IMR-90 (cell line): ENCODE data around the gene PEX26. TPM values are rescaled to one million over a fixed set of nuclear protein-coding genes. Genes with fewer than 3 reads are reported as not detected.
"Not testable (repeated sequence)": the region's sequence is repeated elsewhere in the genome, so short reads cannot be mapped to it uniquely, and the experiment has no call there.

Experiments used
- ATAC-seq: fragments of 200-7000 bp; cut with Tn5 transposase; 2 replicates; pipeline ENCODE4 v1.9.1; 2020; ENCODE audit warnings: low read depth, mild to moderate bottlenecking, moderate library complexity
- BruUV-seq: library from RNA; stranded (reverse); fragments of 400-500 nt; replicated peaks from 2 replicates; lab custom pipeline; 2021; lab: Mats Ljungman, UMichigan
- CTCF ChIA-PET: fragments of 300-600 bp; formaldehyde crosslinking; extraction: SDS; loops from one replicate; lab custom pipeline; 2021; ENCODE audit warnings: antibody characterized with exemption; lab: Yijun Ruan, JAX
- POLR2A ChIA-PET: fragments of 300-600 bp; sonication (Branson Sonifier 250); formaldehyde crosslinking; loops from one replicate; lab custom pipeline; 2022; ENCODE audit warnings: antibody characterized with exemption; ENCODE audit not compliant: unreplicated experiment; lab: Charles Lee
- DNase-seq: peaks from one replicate; pipeline ENCODE4 v3.0.0; 2013
- H2AFZ ChIP-seq: replicated peaks from 2 replicates; pipeline ENCODE3; 2013; ENCODE audit warnings: low read length, mild to moderate bottlenecking; ENCODE audit not compliant: poor library complexity
- H2AK5ac ChIP-seq: 2 replicates; pipeline ENCODE4 v1.6.1; 2013; ENCODE audit warnings: low read depth, low read length, inconsistent platforms
- H2AK9ac ChIP-seq: replicated peaks from 2 replicates; pipeline ENCODE3; 2013; ENCODE audit warnings: mild to moderate bottlenecking, low read depth, low read length, moderate library complexity; ENCODE audit not compliant: poor library complexity
- H2BK120ac ChIP-seq: 2 replicates; pipeline ENCODE4 v1.6.1; 2013; ENCODE audit warnings: low read depth, low read length, inconsistent platforms
- H2BK15ac ChIP-seq: 3 replicates; pipeline ENCODE4 v1.6.1; 2013; ENCODE audit warnings: low read depth, low read length, inconsistent platforms
- H2BK20ac ChIP-seq: 2 replicates; pipeline ENCODE4 v1.6.1; 2013; ENCODE audit warnings: low read depth, mild to moderate bottlenecking, inconsistent platforms, low read length, moderate library complexity
- H2BK5ac ChIP-seq: 2 replicates; pipeline ENCODE4 v1.6.1; 2013; ENCODE audit warnings: mild to moderate bottlenecking, low read depth, low read length, inconsistent platforms; ENCODE audit not compliant: poor library complexity, severe bottlenecking
- H3K14ac ChIP-seq: replicated peaks from 2 replicates; pipeline ENCODE4 v1.6.1; 2013; ENCODE audit warnings: low read depth, low read length, inconsistent platforms
- H3K18ac ChIP-seq: 2 replicates; pipeline ENCODE4 v1.6.1; 2013; ENCODE audit warnings: low read depth, low read length, control low read depth
- H3K23ac ChIP-seq: 2 replicates; pipeline ENCODE4 v1.6.1; 2013; ENCODE audit warnings: low read depth, low read length, inconsistent platforms
- H3K27ac ChIP-seq: 2 replicates; pipeline ENCODE4 v1.5.1; 2013; ENCODE audit warnings: mild to moderate bottlenecking, control low read depth, low read length; ENCODE audit not compliant: insufficient read depth
- H3K27me3 ChIP-seq: 2 replicates; pipeline ENCODE4 v1.6.1; 2013; ENCODE audit warnings: low read length; ENCODE audit not compliant: control insufficient read depth, insufficient read depth
- H3K36me3 ChIP-seq: 2 replicates; pipeline ENCODE4 v1.6.1; 2013; ENCODE audit warnings: low read length, mixed read lengths; ENCODE audit not compliant: control insufficient read depth, insufficient read depth
- H3K4ac ChIP-seq: 2 replicates; pipeline ENCODE4 v1.6.1; 2013; ENCODE audit warnings: low read depth, low read length, inconsistent platforms
- H3K4me1 ChIP-seq: 2 replicates; pipeline ENCODE4 v1.6.1; 2013; ENCODE audit warnings: low read length, mixed read lengths; ENCODE audit not compliant: control insufficient read depth, insufficient read depth
- H3K4me2 ChIP-seq: 2 replicates; pipeline ENCODE4 v1.6.1; 2013; ENCODE audit warnings: low read depth, mild to moderate bottlenecking, control low read depth, low read length, moderate library complexity
- H3K4me3 ChIP-seq: 2 replicates; pipeline ENCODE4 v1.5.1; 2013; ENCODE audit warnings: low read depth, mild to moderate bottlenecking, control low read depth, low read length, moderate library complexity; ENCODE audit not compliant: insufficient read depth
- H3K56ac ChIP-seq: 2 replicates; pipeline ENCODE4 v1.6.1; 2013; ENCODE audit warnings: low read length, inconsistent platforms; ENCODE audit not compliant: insufficient read depth; ENCODE audit errors: extremely low read depth
- H3K79me1 ChIP-seq, 2 experiments: 2 replicates each; pipeline ENCODE4 v1.6.1; 2013; ENCODE audit warnings: low read length in 2 of 2, inconsistent platforms in 1 of 2, low read depth in 1 of 2
- H3K9ac ChIP-seq: 2 replicates; pipeline ENCODE4 v1.6.1; 2013; ENCODE audit warnings: low read depth, low read length, control low read depth
- H3K9me1 ChIP-seq: 2 replicates; pipeline ENCODE4 v1.6.1; 2013; ENCODE audit warnings: low read length, inconsistent platforms; ENCODE audit not compliant: insufficient read depth
- H3K9me3 ChIP-seq: 2 replicates; pipeline ENCODE4 v1.6.1; 2013; ENCODE audit warnings: low read length; ENCODE audit not compliant: control insufficient read depth, insufficient read depth
- H4K20me1 ChIP-seq: 2 replicates; pipeline ENCODE4 v1.6.1; 2013; ENCODE audit warnings: low read length, inconsistent platforms; ENCODE audit not compliant: insufficient read depth
- H4K5ac ChIP-seq: 2 replicates; pipeline ENCODE4 v1.6.1; 2013; ENCODE audit warnings: mild to moderate bottlenecking, low read depth, low read length, control low read depth
- H4K8ac ChIP-seq, 2 experiments: 2 replicates each; pipeline ENCODE4 v1.6.1; 2013; ENCODE audit warnings: low read depth in 2 of 2, low read length in 2 of 2, control low read depth in 1 of 2, inconsistent platforms in 1 of 2
- H4K91ac ChIP-seq: 2 replicates; pipeline ENCODE4 v1.6.1; 2013; ENCODE audit warnings: low read depth, low read length, inconsistent platforms; ENCODE audit not compliant: insufficient read depth
- WGBS, 2 experiments: methylation state at CpG; one replicate each; pipeline versions ENCODE4 v1.1.5 to v1.1.7; 2013; ENCODE audit warnings: missing lambda C conversion rate in 2 of 2; ENCODE audit not compliant: insufficient read length in 1 of 2; ENCODE audit errors: extremely low coverage in 2 of 2; 5-methylcytosine and 5-hydroxymethylcytosine counted together
- dilution Hi-C: fragments of 300-500 bp; cut with HindIII; formaldehyde crosslinking; loops from one replicate; pipeline ENCODE4 v1.14.3; 2018; ENCODE audit warnings: low sequenced_read_pairs; ENCODE audit not compliant: unreplicated experiment
- in situ Hi-C: fragments of 300-500 bp; cut with MboI; formaldehyde crosslinking; loops from 3 replicates; pipeline ENCODE4 v1.14.3; 2019; ENCODE audit warnings: low sequenced_read_pairs, inconsistent platforms, mixed read lengths
- intact Hi-C: fragments of 100-400 bp; cut with micrococcal nuclease; formaldehyde crosslinking; loops from 2 replicates; pipeline ENCODE4 v1.10.0; 2022
- polyA plus RNA-seq, 3 experiments: library from polyadenylated mRNA; depleted of rRNA; stranded (reverse); fragments of >200 nt; gene quantifications; 2 replicates each; pipeline ENCODE4 v1.2.3, GENCODE V29; 2012; ENCODE audit warnings: low replicate concordance in 1 of 3
- total RNA-seq: library from RNA; depleted of rRNA; stranded (reverse); fragments of >200 nt; gene quantifications from 2 replicates; pipeline ENCODE4 v1.2.3, GENCODE V29; 2012

PEX26 gene
- total and polyA plus RNA-seq, 2 of the 4 experiments (the other 2 are of a cell fraction) = 12.2 to 18.5 TPM

DNA sequence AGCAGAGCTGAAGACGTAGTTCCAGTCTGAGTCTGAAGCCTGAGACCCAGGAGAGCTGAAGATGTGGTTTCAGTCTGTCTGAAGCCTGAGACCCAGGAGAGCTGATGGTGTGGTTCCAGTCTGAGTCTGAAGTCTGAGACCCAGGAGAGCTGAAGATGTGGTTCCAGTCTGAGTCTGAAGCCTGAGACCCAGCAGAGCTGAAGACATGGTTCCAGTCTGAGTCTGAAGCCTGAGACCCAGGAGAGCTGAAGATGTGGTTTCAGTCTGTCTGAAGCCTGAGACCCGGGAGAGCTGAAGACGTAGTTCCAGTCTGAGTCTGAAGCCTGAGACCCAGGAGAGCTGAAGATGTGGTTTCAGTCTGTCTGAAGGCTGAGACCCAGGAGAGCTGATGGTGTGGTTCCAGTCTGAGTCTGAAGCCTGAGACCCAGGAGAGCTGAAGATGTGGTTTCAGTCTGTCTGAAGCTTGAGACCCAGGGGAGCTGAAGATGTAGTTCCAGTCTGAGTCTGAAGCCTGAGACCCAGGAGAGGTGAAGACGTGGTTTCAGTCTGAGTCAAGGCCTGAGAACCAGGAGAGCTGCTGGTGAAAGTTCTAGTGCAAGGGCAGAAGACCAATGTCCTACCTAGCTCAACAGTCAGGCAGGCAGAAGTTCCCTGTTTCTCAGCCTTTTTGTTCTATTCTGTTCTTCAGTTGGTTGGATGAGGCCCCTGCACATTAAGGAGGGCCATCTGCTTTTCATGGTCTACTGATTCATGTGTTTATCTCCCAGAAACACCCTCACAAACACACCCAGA, 29.0 kb downstream of the PEX26 start:
- H2AFZ ChIP-seq, H3K79me1 ChIP-seq, POLR2A ChIA-PET, H2BK5ac ChIP-seq, dilution Hi-C loops, H3K36me3 ChIP-seq, H3K4me3 ChIP-seq, H3K4me1 ChIP-seq, H3K9ac ChIP-seq, intact Hi-C loops, H3K9me3 ChIP-seq, in situ Hi-C loops, H3K18ac ChIP-seq, H3K4me2 ChIP-seq, H4K91ac ChIP-seq, DNase-seq, H2AK9ac ChIP-seq, H3K27ac ChIP-seq, H3K9me1 ChIP-seq, H4K5ac ChIP-seq, H2AK5ac ChIP-seq, BruUV-seq, CTCF ChIA-PET, H3K27me3 ChIP-seq, H3K56ac ChIP-seq, H4K20me1 ChIP-seq, H4K8ac ChIP-seq, H3K23ac ChIP-seq, ATAC-seq, H3K4ac ChIP-seq, H2BK120ac ChIP-seq, H2BK20ac ChIP-seq, H2BK15ac ChIP-seq, H3K14ac ChIP-seq: not testable (repeated sequence)
- 90% methylated on average over 2 of the region's 4 CpGs; no CpG with 5 or more reads in 1 of the 2 experiments for WGBS, 2 experiments
